ENCODE measurements around the gene MORN5. TPM values are rescaled to one million over a fixed set of nuclear protein-coding genes. Genes with fewer than 3 reads are reported as not detected.

The MORN5 gene
- total RNA-seq, 1 donor from 2014 or later, result not detected

DNA sequence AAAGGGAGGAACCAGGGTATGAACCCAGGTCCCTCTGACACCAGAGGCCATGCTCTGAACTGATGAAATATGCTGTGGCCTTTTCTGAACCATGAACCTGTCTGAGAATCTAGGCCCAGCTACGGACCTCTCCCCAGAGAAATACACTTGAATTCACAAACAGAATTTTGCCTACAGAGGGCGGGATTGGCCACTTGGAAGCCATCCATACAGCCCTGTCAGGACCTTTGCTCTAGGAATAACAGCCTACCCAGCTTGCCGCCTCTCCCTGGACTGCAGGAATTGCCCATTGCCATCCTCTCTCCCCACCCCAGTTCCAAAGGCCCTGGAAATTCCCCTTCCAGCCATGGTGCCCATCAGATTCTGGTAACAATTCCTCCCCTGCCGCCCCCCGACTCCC lies 26.6 kb downstream of the MORN5 start:
- H3K27ac ChIP-seq (replicated peaks), result no peak overlapping the region
- H3K36me3 ChIP-seq, result no peaks in the 10 kb centered on the region
- no peak overlapping the region for H3K4me3 ChIP-seq
- TF ChIP-seq, protein P1, sequence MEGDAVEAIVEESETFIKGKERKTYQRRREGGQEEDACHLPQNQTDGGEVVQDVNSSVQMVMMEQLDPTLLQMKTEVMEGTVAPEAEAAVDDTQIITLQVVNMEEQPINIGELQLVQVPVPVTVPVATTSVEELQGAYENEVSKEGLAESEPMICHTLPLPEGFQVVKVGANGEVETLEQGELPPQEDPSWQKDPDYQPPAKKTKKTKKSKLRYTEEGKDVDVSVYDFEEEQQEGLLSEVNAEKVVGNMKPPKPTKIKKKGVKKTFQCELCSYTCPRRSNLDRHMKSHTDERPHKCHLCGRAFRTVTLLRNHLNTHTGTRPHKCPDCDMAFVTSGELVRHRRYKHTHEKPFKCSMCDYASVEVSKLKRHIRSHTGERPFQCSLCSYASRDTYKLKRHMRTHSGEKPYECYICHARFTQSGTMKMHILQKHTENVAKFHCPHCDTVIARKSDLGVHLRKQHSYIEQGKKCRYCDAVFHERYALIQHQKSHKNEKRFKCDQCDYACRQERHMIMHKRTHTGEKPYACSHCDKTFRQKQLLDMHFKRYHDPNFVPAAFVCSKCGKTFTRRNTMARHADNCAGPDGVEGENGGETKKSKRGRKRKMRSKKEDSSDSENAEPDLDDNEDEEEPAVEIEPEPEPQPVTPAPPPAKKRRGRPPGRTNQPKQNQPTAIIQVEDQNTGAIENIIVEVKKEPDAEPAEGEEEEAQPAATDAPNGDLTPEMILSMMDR (IDR thresholded peaks at IDR 0.05; ENCODE audit: borderline replicate concordance), result no peak
- H3K27me3 ChIP-seq (ENCODE audit: low read depth), result peaks cover 33% of the 10 kb centered on the region
- no peaks in the 10 kb centered on the region for H3K9me3 ChIP-seq (replicated peaks)
- no peaks in the 10 kb centered on the region for H3K4me1 ChIP-seq
- no peak for DNase-seq
- intact Hi-C loops (cut with micrococcal nuclease), result no loop called here

DNA sequence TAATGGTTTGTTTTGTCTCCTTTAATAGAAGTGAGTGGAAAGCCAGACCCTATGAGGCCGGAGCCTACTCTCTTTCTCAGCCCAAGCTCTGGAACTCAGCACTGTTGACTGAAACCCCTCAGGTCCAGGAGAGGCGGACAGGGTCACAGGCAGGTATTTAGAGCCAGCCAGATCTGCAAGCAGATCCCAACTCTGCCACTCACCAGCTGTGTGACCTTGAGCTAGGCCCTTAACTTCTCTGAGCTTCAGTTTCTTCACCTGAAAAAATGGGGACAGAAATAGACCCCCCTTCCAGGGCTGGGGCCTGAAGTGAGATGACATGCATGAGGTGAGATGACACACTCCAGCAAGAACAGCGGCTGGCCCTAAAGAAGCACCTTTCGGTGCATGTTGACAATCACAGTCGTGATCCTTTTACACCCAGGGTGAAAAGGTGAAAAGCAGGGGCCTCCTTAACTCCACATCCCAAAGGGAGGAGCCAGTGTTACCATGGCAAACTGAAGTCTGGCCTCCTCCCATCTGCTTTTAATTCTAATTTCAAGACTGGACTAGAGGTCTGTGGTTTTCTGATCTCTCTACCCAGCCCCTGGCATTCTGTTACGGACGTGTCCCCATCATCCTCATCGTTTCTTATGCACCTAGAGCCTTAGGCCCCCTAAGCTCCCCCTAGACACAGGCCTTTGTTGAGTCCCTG lies 27.2 kb downstream of the MORN5 start:
- Histone ChIP-seq H3K9me3 (replicated peaks) (no peaks in the 10 kb centered on the region), H3K27me3 (ENCODE audit: low read depth) (peaks cover 26% of the 10 kb centered on the region), H3K4me1 (no peaks in the 10 kb centered on the region), H3K4me3 (no peak overlapping the region), H3K27ac (replicated peaks) (no peak overlapping the region), H3K36me3 (no peaks in the 10 kb centered on the region)
- no peak for DNase-seq
- intact Hi-C loops (cut with micrococcal nuclease), result no loop called here
- TF ChIP-seq, protein P1 (IDR thresholded peaks at IDR 0.05; ENCODE audit: borderline replicate concordance), result no peak

DNA sequence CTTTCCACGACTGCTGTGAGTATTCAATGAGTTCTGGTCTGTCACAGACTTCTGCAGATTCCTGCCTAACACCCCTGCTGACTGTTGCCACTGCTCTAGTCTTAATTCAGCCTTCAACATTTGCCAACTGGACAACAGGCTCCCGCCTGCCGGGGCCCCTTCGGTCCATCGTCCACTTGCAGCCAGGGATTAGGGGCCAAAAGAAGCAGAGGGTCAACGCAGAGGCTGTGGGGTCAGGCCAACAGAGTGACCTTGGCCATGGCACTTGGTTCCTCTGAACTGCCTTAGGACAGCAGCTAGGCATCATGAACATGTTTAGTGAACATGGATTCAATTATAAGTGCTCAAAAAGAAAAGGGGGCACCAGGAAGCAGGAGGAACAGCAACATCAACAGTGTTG lies 28.7 kb downstream of the MORN5 start:
- intact Hi-C loops (cut with micrococcal nuclease), result no loop called here
- peaks cover 12% of the 10 kb centered on the region for H3K27me3 ChIP-seq (ENCODE audit: low read depth)
- TF ChIP-seq, protein P1 (IDR thresholded peaks at IDR 0.05; ENCODE audit: borderline replicate concordance), result no peak

DNA sequence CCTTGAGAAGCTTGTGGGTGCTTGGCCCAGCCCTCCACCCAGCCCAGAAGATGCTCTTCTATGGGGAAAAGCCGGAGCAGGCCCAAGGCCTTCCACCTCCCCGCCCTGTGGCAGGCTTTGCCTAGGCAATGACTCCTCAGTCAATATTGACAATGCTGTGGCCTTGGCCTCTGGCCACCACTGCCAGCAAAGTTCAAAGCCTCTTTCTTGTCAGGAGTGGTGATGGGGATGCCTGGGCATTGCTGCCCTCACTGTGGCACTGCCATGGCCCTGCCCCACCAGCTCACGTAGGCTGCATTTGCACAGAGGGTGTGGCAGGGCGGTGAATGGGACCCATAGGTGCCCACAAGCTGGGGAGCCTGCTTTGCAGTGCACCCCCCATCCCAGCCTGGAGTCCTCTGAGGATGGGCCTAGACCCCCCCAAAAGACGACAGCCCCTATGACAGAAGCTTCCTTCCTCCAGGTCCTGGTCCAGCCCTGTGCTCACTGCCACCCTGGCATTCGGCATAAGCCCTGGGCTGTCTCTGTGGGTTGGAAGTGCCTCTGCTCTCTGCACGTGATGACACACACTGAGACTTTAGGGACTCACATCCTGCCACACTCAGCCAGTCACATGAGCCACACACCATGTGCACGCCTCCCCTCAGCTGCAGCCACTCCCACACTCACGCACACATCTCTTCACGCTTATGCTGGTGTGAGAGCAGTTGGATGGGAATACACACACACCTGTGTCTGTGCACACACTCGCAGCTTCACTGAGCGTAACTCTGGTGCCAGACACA lies 31.1 kb downstream of the MORN5 start:
- no peak overlapping the region for H3K27ac ChIP-seq (replicated peaks)
- DNase-seq, result no peak
- peaks cover 14% of the 10 kb centered on the region for H3K27me3 ChIP-seq (ENCODE audit: low read depth)
- no peaks in the 10 kb centered on the region for H3K9me3 ChIP-seq (replicated peaks)
- no peaks in the 10 kb centered on the region for H3K36me3 ChIP-seq
- no peaks in the 10 kb centered on the region for H3K4me1 ChIP-seq
- H3K4me3 ChIP-seq, result no peak overlapping the region
- intact Hi-C loops (cut with micrococcal nuclease), result no loop called here
- TF ChIP-seq, protein P1 (IDR thresholded peaks at IDR 0.05; ENCODE audit: borderline replicate concordance), result no peak

More for the DNA sequence above, 28.7 kb downstream of the MORN5 start:
- Histone ChIP-seq H3K4me3 (no peak overlapping the region), H3K9me3 (replicated peaks) (no peaks in the 10 kb centered on the region), H3K27ac (replicated peaks) (no peak overlapping the region), H3K36me3 (no peaks in the 10 kb centered on the region), H3K4me1 (no peaks in the 10 kb centered on the region)
- DNase-seq, result no peak

DNA sequence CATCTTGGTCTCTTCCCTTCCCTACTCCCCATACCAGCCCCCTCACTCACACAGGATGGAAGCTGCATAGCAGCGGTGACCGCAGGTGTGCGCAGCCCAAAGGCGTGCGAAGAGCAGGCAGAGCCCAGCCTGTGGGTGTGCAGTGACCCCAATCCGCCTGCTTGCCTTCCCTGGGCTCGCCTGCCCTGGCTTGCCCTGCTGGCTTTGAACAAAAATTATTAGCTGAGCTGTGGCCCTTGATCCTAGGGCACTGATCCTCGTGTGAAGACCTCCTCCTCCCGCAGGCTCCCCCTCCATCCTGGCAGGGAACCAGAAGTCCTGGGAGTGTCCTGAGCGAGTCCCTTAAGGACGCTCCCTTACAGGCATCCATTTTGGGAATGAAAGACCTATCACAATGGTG lies 31.9 kb downstream of the MORN5 start:
- no peaks in the 10 kb centered on the region for H3K4me1 ChIP-seq
- TF ChIP-seq, protein P1 (IDR thresholded peaks at IDR 0.05; ENCODE audit: borderline replicate concordance), result no peak
- no peak overlapping the region for H3K4me3 ChIP-seq
- no peak overlapping the region for H3K27ac ChIP-seq (replicated peaks)
- intact Hi-C loops (cut with micrococcal nuclease), result no loop called here
- H3K36me3 ChIP-seq, result no peaks in the 10 kb centered on the region
- H3K9me3 ChIP-seq (replicated peaks), result no peaks in the 10 kb centered on the region
- DNase-seq, result no peak
- peaks cover 14% of the 10 kb centered on the region for H3K27me3 ChIP-seq (ENCODE audit: low read depth)
